B cell (primary cell): ENCODE data around the gene TMEM43. TPM values are rescaled to one million over a fixed set of nuclear protein-coding genes. Genes with fewer than 3 reads are reported as not detected.

Experiments
- ATAC-seq: fragments of 200-7000 bp; cut with Tn5 transposase; one replicate; pipeline ENCODE4 v1.10.0; 2021; ENCODE audit warnings: low read depth, mild to moderate bottlenecking, moderate number of reproducible peaks, moderate library complexity
- CTCF ChIA-PET: fragments of 350-600 bp; sonication (Branson Sonifier 250); formaldehyde crosslinking; loops from one replicate; lab custom pipeline; 2021; ENCODE audit warnings: antibody characterized with exemption, inconsistent platforms; lab: Charles Lee
- POLR2A ChIA-PET: fragments of 350-600 bp; sonication (Branson Sonifier 250); formaldehyde crosslinking; loops from one replicate; lab custom pipeline; 2021; ENCODE audit warnings: antibody characterized with exemption; lab: Charles Lee
- DNase-seq: peaks from one replicate; pipeline ENCODE4 v3.0.0; 2013
- H2AFZ ChIP-seq: 2 replicates; pipeline ENCODE4 v1.6.1; 2012; ENCODE audit warnings: mild to moderate bottlenecking, low read depth, low read length; ENCODE audit not compliant: insufficient read depth, poor library complexity, severe bottlenecking
- H3K27ac ChIP-seq, 2 donors: 1 replicate in 1 of 2; 2 replicates in 1 of 2; pipeline ENCODE4 v1.5.1; 2012 to 2013; ENCODE audit warnings: low read length in 2 of 2, mild to moderate bottlenecking in 2 of 2, moderate library complexity in 1 of 2
- H3K27me3 ChIP-seq, 4 experiments: fragments of 200-600 bp in 1 of 4; sonication (generic) in 1 of 4; replicated peaks in 1 of 4; 1 replicate in 2 of 4; 2 replicates in 2 of 4; pipeline versions ENCODE4 v1.6.1 to v1.7.0; 2013 to 2016; ENCODE audit warnings: low read length in 3 of 4, mild to moderate bottlenecking in 2 of 4, mixed read lengths in 1 of 4, moderate library complexity in 1 of 4; ENCODE audit not compliant: insufficient read depth in 4 of 4, control insufficient read depth in 3 of 4; ENCODE audit errors: control extremely low read depth in 1 of 4
- H3K36me3 ChIP-seq, 2 experiments: replicated peaks in 1 of 2; 1 replicate in 1 of 2; 2 replicates in 1 of 2; pipeline versions ENCODE4 v1.6.1 to v1.7.1; 2013; ENCODE audit warnings: low read length in 1 of 2; ENCODE audit not compliant: insufficient read depth in 2 of 2, control insufficient read depth in 1 of 2; ENCODE audit errors: control extremely low read depth in 1 of 2, extremely low read depth in 1 of 2
- H3K4me1 ChIP-seq, 2 donors: fragments of 200-600 bp in 1 of 2; sonication (generic) in 1 of 2; 1 replicate in 1 of 2; 2 replicates in 1 of 2; pipeline versions ENCODE4 v1.5.1 to v1.6.1; 2013 to 2017; ENCODE audit warnings: low read length in 2 of 2; ENCODE audit not compliant: control insufficient read depth in 2 of 2, insufficient read depth in 2 of 2
- H3K4me2 ChIP-seq: replicated peaks from 2 replicates; pipeline ENCODE3; 2012; ENCODE audit warnings: mild to moderate bottlenecking, low read depth, low read length; ENCODE audit not compliant: poor library complexity, severe bottlenecking
- H3K4me3 ChIP-seq, 5 experiments: fragments of 200-600 bp in 1 of 5; sonication (generic) in 1 of 5; 1 replicate in 3 of 5; 2 replicates in 2 of 5; pipeline versions ENCODE4 v1.5.1 to v1.7.0; 2011 to 2016; ENCODE audit warnings: low read length in 4 of 5, mild to moderate bottlenecking in 4 of 5, low read depth in 2 of 5, control low read depth in 1 of 5, moderate library complexity in 1 of 5; ENCODE audit not compliant: insufficient read depth in 1 of 5; ENCODE audit errors: control extremely low read depth in 1 of 5, extremely low read depth in 1 of 5
- H3K79me2 ChIP-seq: fragments of 200-600 bp; sonication (generic); one replicate; pipeline ENCODE4 v1.6.0; 2016; ENCODE audit warnings: low read length; ENCODE audit not compliant: control insufficient read depth, insufficient read depth
- H3K9ac ChIP-seq: fragments of 200-600 bp; sonication (generic); 2 replicates; pipeline ENCODE4 v1.6.1; 2017; ENCODE audit warnings: mild to moderate bottlenecking, low read length, moderate library complexity
- H3K9me3 ChIP-seq, 3 donors: one replicate each; pipeline versions ENCODE4 v1.6.1 to v1.7.1; 2013; ENCODE audit warnings: low read length in 2 of 3; ENCODE audit not compliant: control insufficient read depth in 2 of 3, insufficient read depth in 1 of 3; ENCODE audit errors: control extremely low read depth in 1 of 3
- H4K20me1 ChIP-seq: 2 replicates; pipeline ENCODE4 v1.6.0; 2012; ENCODE audit warnings: mild to moderate bottlenecking, low read length; ENCODE audit not compliant: insufficient read depth, control insufficient read depth, poor library complexity, severe bottlenecking
- H3K27ac Mint-ChIP-seq: one replicate; pipeline ENCODE4 v1.8.0; 2021; ENCODE audit warnings: mixed read lengths
- H3K27me3 Mint-ChIP-seq: one replicate; pipeline ENCODE4 v1.8.0; 2021; ENCODE audit warnings: mixed read lengths
- H3K4me1 Mint-ChIP-seq: one replicate; pipeline ENCODE4 v1.8.0; 2021; ENCODE audit warnings: mixed read lengths
- H3K4me3 Mint-ChIP-seq: one replicate; pipeline ENCODE4 v1.8.0; 2021; ENCODE audit warnings: mixed read lengths
- H3K9me3 Mint-ChIP-seq: one replicate; pipeline ENCODE4 v1.8.0; 2022; ENCODE audit warnings: mixed read lengths; ENCODE audit not compliant: insufficient read depth
- EZH2 ChIP-seq: IDR thresholded peaks from 2 replicates; pipeline ENCODE4 v1.6.1; 2012; ENCODE audit warnings: borderline replicate concordance, low read depth, mild to moderate bottlenecking, moderate library complexity, low read length; ENCODE audit not compliant: insufficient read depth, poor library complexity, severe bottlenecking
- WGBS: methylation state at CpG from one replicate; pipeline ENCODE4 v1.1.5; 2013; ENCODE audit warnings: missing lambda C conversion rate; ENCODE audit not compliant: insufficient coverage; 5-methylcytosine and 5-hydroxymethylcytosine counted together
- intact Hi-C: fragments of 100-400 bp; cut with micrococcal nuclease; formaldehyde crosslinking; loops from one replicate; pipeline ENCODE4 v1.10.0; 2022
- polyA plus RNA-seq: library from polyadenylated mRNA; depleted of rRNA; stranded (reverse); fragments of >200 nt; gene quantifications from 2 replicates; pipeline ENCODE4 v1.2.3, GENCODE V29; 2012
- total RNA-seq, 2 donors: library from RNA; stranded (reverse); fragments of 120-200 nt in 1 of 2; gene quantifications; 1 replicate in 1 of 2; 2 replicates in 1 of 2; pipeline versions ENCODE4 v1.2.3 to v1.2.4, GENCODE V29; 2013 to 2022
- TF ChIP-seq, protein P1 (sequence below): fragments of 200-600 bp; IDR thresholded peaks from one replicate; pipeline ENCODE4 v1.8.0; 2022; ENCODE audit warnings: antibody characterized with exemption, mild to moderate bottlenecking

TMEM43 gene
- total and polyA plus RNA-seq, 2 donors (not counting 1 experiment from before 2014, with no cell fraction given), result 29.5 to 37.6 TPM

DNA sequence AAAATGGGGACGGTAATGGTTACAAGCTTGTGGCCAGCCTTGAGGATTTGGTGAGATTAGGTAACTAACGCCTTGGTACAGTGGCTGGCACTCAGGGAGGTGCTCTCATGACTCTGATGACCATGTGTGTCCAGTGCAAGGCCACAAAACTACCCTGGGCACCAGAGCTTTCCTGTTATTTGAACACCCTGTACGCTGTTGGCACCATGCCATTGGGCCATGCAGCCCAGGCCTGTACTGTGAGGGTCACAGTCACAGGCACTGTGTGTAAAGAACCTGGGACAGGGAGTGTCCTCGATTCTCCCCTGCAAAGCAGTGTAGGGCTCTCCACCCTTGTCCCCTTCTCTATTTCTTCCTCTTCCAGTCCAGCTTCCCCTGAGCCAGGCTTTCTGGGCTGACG lies 6.3 kb downstream of the TMEM43 start:
- ATAC-seq (no peak), DNase-seq (no peak)
- ChIA-PET CTCF (no interaction called here), POLR2A (no interaction called here)
- Histone ChIP-seq H3K4me3 (no peak overlapping the region), H3K27ac (no peak overlapping the region), H3K9me3 (no peaks in the 10 kb centered on the region), H2AFZ (no peak overlapping the region), H3K9ac (no peak overlapping the region), H4K20me1 (peaks cover 31% of the 10 kb centered on the region), H3K4me2 (no peak overlapping the region), H3K27me3 (no peaks in the 10 kb centered on the region), H3K36me3 (peaks cover 0 to 69% of the 10 kb centered on the region in 2 experiments), H3K79me2 (peaks cover 32% of the 10 kb centered on the region), H3K4me1 (peaks cover 7 to 12% of the 10 kb centered on the region in 2 donors)
- intact Hi-C loops, result no loop called here
- Mint-ChIP-seq H3K4me1 (peaks cover 19% of the 10 kb centered on the region), H3K4me3 (no peak overlapping the region), H3K27me3 (no peaks in the 10 kb centered on the region), H3K27ac (no peak overlapping the region), H3K9me3 (no peaks in the 10 kb centered on the region)
- TF ChIP-seq, protein P1, sequence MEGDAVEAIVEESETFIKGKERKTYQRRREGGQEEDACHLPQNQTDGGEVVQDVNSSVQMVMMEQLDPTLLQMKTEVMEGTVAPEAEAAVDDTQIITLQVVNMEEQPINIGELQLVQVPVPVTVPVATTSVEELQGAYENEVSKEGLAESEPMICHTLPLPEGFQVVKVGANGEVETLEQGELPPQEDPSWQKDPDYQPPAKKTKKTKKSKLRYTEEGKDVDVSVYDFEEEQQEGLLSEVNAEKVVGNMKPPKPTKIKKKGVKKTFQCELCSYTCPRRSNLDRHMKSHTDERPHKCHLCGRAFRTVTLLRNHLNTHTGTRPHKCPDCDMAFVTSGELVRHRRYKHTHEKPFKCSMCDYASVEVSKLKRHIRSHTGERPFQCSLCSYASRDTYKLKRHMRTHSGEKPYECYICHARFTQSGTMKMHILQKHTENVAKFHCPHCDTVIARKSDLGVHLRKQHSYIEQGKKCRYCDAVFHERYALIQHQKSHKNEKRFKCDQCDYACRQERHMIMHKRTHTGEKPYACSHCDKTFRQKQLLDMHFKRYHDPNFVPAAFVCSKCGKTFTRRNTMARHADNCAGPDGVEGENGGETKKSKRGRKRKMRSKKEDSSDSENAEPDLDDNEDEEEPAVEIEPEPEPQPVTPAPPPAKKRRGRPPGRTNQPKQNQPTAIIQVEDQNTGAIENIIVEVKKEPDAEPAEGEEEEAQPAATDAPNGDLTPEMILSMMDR, result no peak
- TF ChIP-seq EZH2, result no peak
- 83% methylated on average over 3 of the region's 5 CpGs for WGBS

DNA sequence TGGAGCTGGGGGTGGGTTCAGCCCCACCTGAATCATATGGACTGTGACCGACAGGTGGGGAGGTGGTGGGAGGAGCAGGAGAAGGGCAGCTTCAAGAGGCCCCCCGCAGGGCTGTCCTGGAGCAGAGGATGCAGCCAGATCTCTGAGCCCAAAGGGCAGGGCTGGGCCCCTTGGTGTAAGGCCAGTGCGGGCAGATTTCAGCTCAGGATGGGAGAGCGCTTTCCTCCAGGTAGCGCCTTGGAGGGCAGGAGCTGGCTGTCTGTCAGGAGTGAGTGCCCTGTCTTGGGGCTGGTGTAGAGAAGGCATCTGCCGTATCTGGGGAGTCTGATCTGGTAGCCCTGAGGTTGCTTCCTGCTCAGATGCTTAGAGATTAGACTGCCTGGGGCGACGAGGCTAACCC lies 7.3 kb downstream of the TMEM43 start:
- ATAC-seq, result no peak
- Histone ChIP-seq H3K27ac (no peak overlapping the region), H3K4me2 (no peak overlapping the region), H3K36me3 (peaks cover 0 to 69% of the 10 kb centered on the region in 2 experiments), H3K79me2 (peaks cover 22% of the 10 kb centered on the region), H4K20me1 (peaks cover 25% of the 10 kb centered on the region), H3K9ac (no peak overlapping the region), H2AFZ (no peak overlapping the region), H3K4me1 (peaks cover 0 to 2% of the 10 kb centered on the region in 2 donors), H3K9me3 (no peaks in the 10 kb centered on the region), H3K4me3 (no peak overlapping the region), H3K27me3 (no peaks in the 10 kb centered on the region)
- CTCF ChIA-PET, result no interaction called here
- Mint-ChIP-seq H3K27me3 (no peaks in the 10 kb centered on the region), H3K27ac (no peak overlapping the region), H3K9me3 (no peaks in the 10 kb centered on the region), H3K4me3 (no peak overlapping the region), H3K4me1 (peaks cover 9% of the 10 kb centered on the region)
- intact Hi-C loops, result no loop called here
- DNase-seq, result no peak
- TF ChIP-seq, protein P1, result no peak
- TF ChIP-seq EZH2, result no peak
- POLR2A ChIA-PET, result no interaction called here
- WGBS, result 96% methylated on average over 8 of the region's 8 CpGs
